Stimulated activated naive CD8-positive, alpha-beta T cell treated with anti-CD3 and anti-CD28 coated beads, Interleukin-15, Interleukin-2, amounts not matched to agents 100 ng/mL and 50 ng/mL, for 24 hours (primary cell): ENCODE measurements around the gene NUDT2.
"Not testable (repeated sequence)": the region's sequence is repeated elsewhere in the genome, so short reads cannot be mapped to it uniquely, and the experiment has no call there.

Experiments
- H3K27ac Mint-ChIP-seq: one replicate; pipeline ENCODE4 v1.8.0; 2021; ENCODE audit warnings: mild to moderate bottlenecking, mixed read lengths
- H3K27me3 Mint-ChIP-seq: one replicate; pipeline ENCODE4 v1.8.0; 2021; ENCODE audit warnings: mixed read lengths
- H3K36me3 Mint-ChIP-seq: one replicate; pipeline ENCODE4 v1.8.0; 2021; ENCODE audit warnings: low read depth, mixed read lengths
- H3K4me1 Mint-ChIP-seq: one replicate; pipeline ENCODE4 v1.8.0; 2021; ENCODE audit warnings: low read depth, mixed read lengths
- H3K4me3 Mint-ChIP-seq: one replicate; pipeline ENCODE4 v1.8.0; 2021; ENCODE audit warnings: mild to moderate bottlenecking, mixed read lengths
- H3K9me3 Mint-ChIP-seq: one replicate; pipeline ENCODE4 v1.8.0; 2021; ENCODE audit warnings: mixed read lengths

The NUDT2 gene

GRCh38 chr9:34328987-34329832, at the start of gene NUDT2, which contains the start of gene KIF24:
TSS of gene NUDT2 (plus strand) at chr9:34329569. CDS start at chr9:34339040, 9,471 bp downstream.
TSS of gene KIF24 (minus strand) at chr9:34329268. CDS start at chr9:34311346, 17,922 bp downstream.
- Mint-ChIP-seq H3K4me3 (peak within 1 kb of the TSS; percentile 98), H3K27ac (peak within 1 kb of the TSS; percentile 97), H3K36me3 (no peaks in the 10 kb centered on the region), H3K4me1 (peaks cover 50% of the 10 kb centered on the region), H3K27me3 (no peaks in the 10 kb centered on the region), H3K9me3 (no peaks in the 10 kb centered on the region)

DNA sequence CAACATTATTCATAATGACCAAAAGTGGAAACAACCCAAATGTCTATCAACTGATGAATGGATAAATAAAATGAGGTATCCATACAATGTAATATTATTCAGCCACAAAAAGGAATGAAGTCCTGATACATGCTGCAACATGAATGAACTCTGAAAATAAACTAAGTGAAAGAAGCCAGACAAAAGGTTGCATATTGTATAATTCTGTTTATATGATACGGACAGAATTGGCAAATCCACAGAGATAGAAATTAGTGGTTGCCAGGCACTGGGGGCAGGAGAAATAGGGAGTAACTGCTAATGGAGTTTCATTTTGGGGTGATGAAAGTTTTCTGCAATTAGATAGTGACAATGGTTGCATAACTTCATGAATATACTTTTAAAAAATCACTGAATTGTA, 47.3 kb upstream of the NUDT2 start:
- Mint-ChIP-seq H3K36me3 (peaks cover 12% of the 10 kb centered on the region), H3K27ac (no peak overlapping the region), H3K4me1 (peaks cover 4% of the 10 kb centered on the region), H3K4me3 (no peak overlapping the region), H3K27me3 (no peaks in the 10 kb centered on the region), H3K9me3 (no peaks in the 10 kb centered on the region)

GRCh38 chr9:34289159-34289558, 40.2 kb upstream of the NUDT2 start:
- H3K4me3 Mint-ChIP-seq = no peak overlapping the region
- peaks cover 17% of the 10 kb centered on the region for H3K36me3 Mint-ChIP-seq
- H3K27ac Mint-ChIP-seq = no peak overlapping the region
- no peaks in the 10 kb centered on the region for H3K27me3 Mint-ChIP-seq
- no peaks in the 10 kb centered on the region for H3K9me3 Mint-ChIP-seq
- no peaks in the 10 kb centered on the region for H3K4me1 Mint-ChIP-seq

DNA sequence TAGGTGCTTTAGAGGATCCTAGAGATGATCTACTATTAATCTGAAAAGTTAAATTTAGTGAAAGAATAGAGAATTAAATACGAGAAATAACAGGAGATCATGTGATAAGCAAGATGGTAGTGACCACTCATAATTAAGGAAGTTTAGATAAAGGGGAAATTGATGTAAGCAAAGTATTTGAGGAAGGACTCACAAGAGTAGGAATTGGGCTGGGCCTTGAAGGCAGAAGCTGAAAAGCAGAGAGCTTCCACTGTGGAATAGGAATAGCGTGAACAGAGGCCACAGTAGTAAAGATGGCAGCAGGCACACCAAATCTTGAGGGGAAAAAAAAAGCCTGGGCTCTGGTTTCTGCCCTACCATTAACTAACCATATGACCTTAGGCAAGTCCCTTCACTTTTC, 38.3 kb upstream of the NUDT2 start:
- H3K36me3 Mint-ChIP-seq = peaks cover 17% of the 10 kb centered on the region
- no peaks in the 10 kb centered on the region for H3K4me1 Mint-ChIP-seq
- no peaks in the 10 kb centered on the region for H3K9me3 Mint-ChIP-seq
- H3K4me3 Mint-ChIP-seq = no peak overlapping the region
- H3K27ac Mint-ChIP-seq = no peak overlapping the region
- no peaks in the 10 kb centered on the region for H3K27me3 Mint-ChIP-seq

DNA sequence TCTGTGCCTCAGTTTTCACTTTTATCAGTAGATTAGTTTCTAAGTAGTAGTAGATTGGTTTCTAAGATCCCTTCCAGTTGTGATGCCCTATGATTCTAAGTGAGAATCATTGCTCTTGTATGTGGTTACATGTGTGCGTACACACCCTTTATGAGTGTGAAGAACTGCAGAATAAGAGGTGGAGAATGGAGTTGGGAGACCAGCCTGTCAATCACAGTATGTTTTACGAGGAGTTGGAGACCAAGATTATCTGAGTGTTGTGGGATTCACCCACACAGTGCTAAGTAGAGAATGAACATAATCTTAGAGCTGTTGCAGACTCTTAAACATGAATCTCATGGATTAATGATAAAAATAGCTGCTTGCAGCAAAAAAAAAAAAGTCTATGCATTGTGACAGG, 37.9 kb upstream of the NUDT2 start:
- no peaks in the 10 kb centered on the region for H3K4me1 Mint-ChIP-seq
- no peak overlapping the region for H3K27ac Mint-ChIP-seq
- peaks cover 13% of the 10 kb centered on the region for H3K36me3 Mint-ChIP-seq
- no peaks in the 10 kb centered on the region for H3K9me3 Mint-ChIP-seq
- no peak overlapping the region for H3K4me3 Mint-ChIP-seq
- no peaks in the 10 kb centered on the region for H3K27me3 Mint-ChIP-seq

- H3K27ac Mint-ChIP-seq = no peak overlapping the region
- H3K9me3 Mint-ChIP-seq = no peaks in the 10 kb centered on the region
- H3K4me3 Mint-ChIP-seq = no peak overlapping the region
- H3K36me3 Mint-ChIP-seq = peaks cover 9% of the 10 kb centered on the region
- H3K4me1 Mint-ChIP-seq = no peaks in the 10 kb centered on the region
- no peaks in the 10 kb centered on the region for H3K27me3 Mint-ChIP-seq
Measured at GRCh38 chr9:34292552-34292951, 36.8 kb upstream of the NUDT2 start.

DNA sequence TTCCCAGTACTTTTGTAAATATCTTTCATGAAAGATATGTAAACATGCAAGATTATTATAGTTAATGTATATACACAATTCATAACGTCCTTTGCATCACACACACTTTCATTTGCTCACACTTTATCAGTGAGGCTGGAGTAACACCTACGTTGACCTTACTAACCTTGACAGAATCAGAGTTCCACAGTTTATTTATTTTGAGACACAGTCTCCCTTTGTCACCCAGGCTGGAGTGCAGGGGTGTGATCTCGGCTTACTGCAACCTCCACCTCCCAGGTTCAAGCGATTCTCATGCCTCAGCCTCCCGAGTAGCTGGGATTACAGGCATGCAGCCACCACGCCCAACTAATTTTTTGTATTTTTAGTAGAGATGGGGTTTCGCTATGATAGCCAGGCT, 28.3 kb upstream of the NUDT2 start:
- not testable (repeated sequence) for H3K9me3 Mint-ChIP-seq, H3K36me3 Mint-ChIP-seq, H3K27ac Mint-ChIP-seq, H3K27me3 Mint-ChIP-seq, H3K4me1 Mint-ChIP-seq, H3K4me3 Mint-ChIP-seq

DNA sequence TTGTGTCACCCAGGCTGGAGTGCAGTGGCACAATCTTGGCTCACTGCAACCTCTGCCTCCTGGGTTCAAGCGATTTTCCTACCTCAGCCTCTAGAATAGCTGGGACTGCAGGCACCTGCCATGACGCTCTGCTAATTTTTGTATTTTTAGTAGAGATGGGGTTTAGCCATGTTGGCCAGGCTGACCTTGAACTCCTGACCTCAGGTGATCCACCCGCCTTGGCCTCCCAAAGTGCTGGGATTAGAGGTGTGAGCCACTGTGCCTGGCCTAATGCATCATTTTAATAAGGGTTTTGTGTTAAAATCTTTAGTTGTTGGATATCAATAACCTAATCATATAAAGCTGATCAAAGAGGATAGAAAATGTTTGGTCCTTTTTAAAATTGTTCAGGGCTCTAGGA, 21.1 kb upstream of the NUDT2 start:
- not testable (repeated sequence) for H3K4me3 Mint-ChIP-seq, H3K9me3 Mint-ChIP-seq, H3K27ac Mint-ChIP-seq, H3K4me1 Mint-ChIP-seq, H3K27me3 Mint-ChIP-seq, H3K36me3 Mint-ChIP-seq

DNA sequence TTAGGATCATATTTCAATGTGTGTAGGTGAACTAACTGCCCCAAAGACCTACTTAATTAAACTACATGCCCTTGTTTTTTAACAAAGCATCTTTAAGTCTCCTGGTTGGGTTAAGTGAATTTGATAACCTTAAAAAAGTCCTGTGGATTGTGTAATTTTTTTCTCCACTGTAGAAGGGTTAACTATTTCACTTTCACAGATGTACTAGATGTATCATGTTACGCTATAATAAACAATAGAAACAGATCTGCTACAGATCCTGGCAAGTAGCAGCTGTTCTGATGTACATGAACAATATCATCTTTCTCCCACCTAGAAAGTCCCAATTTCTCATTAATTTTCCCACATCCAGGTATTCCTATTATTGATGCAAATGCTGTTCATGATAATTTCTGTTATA, 19.2 kb upstream of the NUDT2 start:
- Mint-ChIP-seq H3K4me1 (no peaks in the 10 kb centered on the region), H3K9me3 (no peaks in the 10 kb centered on the region), H3K27me3 (no peaks in the 10 kb centered on the region), H3K4me3 (no peak overlapping the region), H3K36me3 (no peaks in the 10 kb centered on the region), H3K27ac (no peak overlapping the region)

DNA sequence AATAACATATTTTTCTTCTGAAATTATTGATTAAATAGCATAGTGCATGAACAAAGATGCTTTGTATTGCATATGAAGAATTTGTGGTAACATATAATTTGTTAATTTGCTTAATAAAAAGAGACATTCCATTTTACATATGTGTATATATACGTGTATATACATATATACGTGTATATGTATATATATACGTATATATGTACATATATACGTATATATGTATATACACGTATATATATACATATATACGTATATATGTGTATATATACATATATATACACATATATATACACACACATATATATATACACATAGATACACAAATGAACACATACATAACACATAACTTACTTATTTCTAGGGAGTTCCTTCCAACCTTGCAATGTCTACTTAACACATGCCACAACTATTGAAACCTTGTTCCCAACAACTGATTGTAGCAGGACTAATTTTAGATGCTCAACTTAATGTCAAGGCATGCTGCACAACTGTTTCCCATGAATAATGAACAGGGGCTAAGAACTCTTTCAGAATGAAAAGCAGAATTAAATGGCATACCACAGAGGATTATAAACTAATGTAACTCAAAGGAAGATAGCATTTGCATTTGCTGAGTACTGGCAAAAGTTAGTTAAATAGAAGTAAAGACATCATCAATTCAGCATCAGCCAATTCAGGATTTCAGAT, 17.7 kb upstream of the NUDT2 start:
- no peaks in the 10 kb centered on the region for H3K9me3 Mint-ChIP-seq
- H3K36me3 Mint-ChIP-seq = no peaks in the 10 kb centered on the region
- H3K4me3 Mint-ChIP-seq = no peak overlapping the region
- H3K4me1 Mint-ChIP-seq = no peaks in the 10 kb centered on the region
- H3K27me3 Mint-ChIP-seq = no peaks in the 10 kb centered on the region
- H3K27ac Mint-ChIP-seq = no peak overlapping the region

- no peaks in the 10 kb centered on the region for H3K27me3 Mint-ChIP-seq
- no peak overlapping the region for H3K27ac Mint-ChIP-seq
Measured at GRCh38 chr9:34317436-34317835, 11.9 kb upstream of the NUDT2 start.

GRCh38 chr9:34318163-34318790, 11.1 kb upstream of the NUDT2 start:
- Mint-ChIP-seq H3K27ac (no peak overlapping the region), H3K4me3 (no peak overlapping the region), H3K36me3 (no peaks in the 10 kb centered on the region), H3K4me1 (no peaks in the 10 kb centered on the region), H3K9me3 (no peaks in the 10 kb centered on the region), H3K27me3 (no peaks in the 10 kb centered on the region)

More at GRCh38 chr9:34317436-34317835, 11.9 kb upstream of the NUDT2 start:
- Mint-ChIP-seq H3K9me3 (no peaks in the 10 kb centered on the region), H3K4me3 (no peak overlapping the region), H3K36me3 (no peaks in the 10 kb centered on the region), H3K4me1 (no peaks in the 10 kb centered on the region)

- Mint-ChIP-seq H3K27me3 (no peaks in the 10 kb centered on the region), H3K27ac (no peak overlapping the region), H3K36me3 (no peaks in the 10 kb centered on the region), H3K4me1 (no peaks in the 10 kb centered on the region), H3K4me3 (no peak overlapping the region), H3K9me3 (no peaks in the 10 kb centered on the region)
Measured at GRCh38 chr9:34321451-34321850, 7.9 kb upstream of the NUDT2 start.

- no peaks in the 10 kb centered on the region for H3K9me3 Mint-ChIP-seq
- H3K4me1 Mint-ChIP-seq = peaks cover 3% of the 10 kb centered on the region
- H3K27ac Mint-ChIP-seq = no peak overlapping the region
- no peaks in the 10 kb centered on the region for H3K27me3 Mint-ChIP-seq
- no peaks in the 10 kb centered on the region for H3K36me3 Mint-ChIP-seq
- no peak overlapping the region for H3K4me3 Mint-ChIP-seq
Measured at GRCh38 chr9:34322899-34323591, 6.3 kb upstream of the NUDT2 start.

DNA sequence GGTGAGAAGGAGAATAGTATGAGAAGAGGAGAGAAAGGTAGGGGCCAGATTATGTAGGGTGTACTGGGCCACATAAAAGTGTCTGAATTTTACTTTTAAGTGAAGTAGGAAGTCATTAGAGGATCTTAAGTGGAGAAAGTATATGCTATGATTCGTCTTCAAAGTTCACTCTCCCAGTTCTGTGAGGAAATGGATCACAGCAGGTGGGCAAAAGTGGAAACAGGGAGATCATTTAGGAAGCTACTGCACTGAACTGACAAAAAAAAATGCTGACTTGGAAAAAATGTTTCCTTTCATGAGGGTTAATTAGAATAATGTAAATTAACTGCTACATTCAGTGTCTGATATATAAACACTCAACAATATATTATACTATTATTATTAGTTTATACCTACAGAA, 2.7 kb upstream of the NUDT2 start:
- no peak overlapping the region for H3K4me3 Mint-ChIP-seq
- H3K4me1 Mint-ChIP-seq = peaks cover 32% of the 10 kb centered on the region
- no peaks in the 10 kb centered on the region for H3K9me3 Mint-ChIP-seq
- peak overlapping the region; percentile 38 for H3K27ac Mint-ChIP-seq
- no peaks in the 10 kb centered on the region for H3K27me3 Mint-ChIP-seq
- H3K36me3 Mint-ChIP-seq = no peaks in the 10 kb centered on the region
